CD4-positive, alpha-beta T cell treated with Interleukin-10 for 1 hour (primary cell): Measurements from ENCODE around the gene DNM3.
"Not testable (repeated sequence)": the region's sequence is repeated elsewhere in the genome, so short reads cannot be mapped to it uniquely, and the experiment has no call there.

Experiments
- DNase-seq: peaks from one replicate; pipeline ENCODE4 v3.0.0-alpha.2; 2020

Gene DNM3

DNA sequence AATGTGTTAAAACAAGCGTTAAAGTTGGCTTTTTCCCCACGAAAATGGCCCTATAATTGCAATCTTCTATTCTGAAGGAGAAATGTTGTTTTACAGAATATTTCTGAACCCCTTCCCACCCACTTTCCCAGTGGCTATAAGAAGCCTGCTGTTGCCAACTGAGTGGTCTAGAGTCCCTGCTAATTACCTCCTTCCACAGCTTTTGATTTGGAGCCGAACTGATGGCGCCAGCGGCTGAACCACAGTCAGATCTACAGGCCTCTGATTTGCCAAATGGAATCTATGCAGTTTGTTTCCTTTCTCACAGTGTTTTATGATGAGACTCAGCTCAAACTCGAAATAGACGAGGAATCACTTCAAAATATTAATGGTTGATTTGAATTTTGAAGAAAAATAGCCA is 503.1 kb downstream of the DNM3 start:
- DNase-seq, result no peak

DNA sequence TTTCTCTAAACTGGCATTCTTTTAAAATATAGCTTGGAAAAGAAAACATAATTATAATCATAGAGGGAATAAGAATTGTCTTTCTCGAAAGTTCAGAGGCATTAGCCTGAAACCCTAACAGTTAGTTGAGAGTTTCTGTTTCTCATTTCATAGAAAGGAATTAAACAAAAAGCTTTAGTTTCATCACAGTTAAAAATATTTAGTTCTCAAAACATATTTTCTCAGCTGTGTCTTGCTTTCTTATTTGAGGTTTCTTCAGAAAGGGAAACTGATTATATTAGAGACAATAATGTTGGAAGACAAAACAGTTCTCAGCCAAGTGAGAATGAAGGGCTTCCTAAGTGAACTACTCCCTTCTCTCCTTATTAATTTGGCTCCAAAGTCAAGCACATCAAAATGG is 503.8 kb downstream of the DNM3 start:
- no peak for DNase-seq

DNA sequence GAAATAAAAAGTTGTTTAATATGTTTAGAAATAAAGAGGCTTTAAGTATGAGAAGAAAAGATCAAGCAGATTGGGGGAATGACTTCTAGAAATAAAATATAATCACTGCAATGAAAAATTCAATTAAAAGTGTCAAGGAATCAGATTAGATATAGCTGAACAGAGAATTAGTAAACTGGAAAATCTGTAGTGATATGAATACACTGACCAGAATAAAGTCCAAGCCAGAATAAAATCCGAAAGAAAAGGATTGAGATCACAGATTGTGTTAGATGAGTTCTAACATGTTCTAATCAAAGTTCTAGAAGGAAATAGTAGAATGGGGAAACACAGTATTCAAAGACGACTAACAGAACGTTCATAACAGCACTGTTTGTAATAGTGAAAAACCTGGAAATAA is 506.1 kb downstream of the DNM3 start:
- no peak for DNase-seq

DNA sequence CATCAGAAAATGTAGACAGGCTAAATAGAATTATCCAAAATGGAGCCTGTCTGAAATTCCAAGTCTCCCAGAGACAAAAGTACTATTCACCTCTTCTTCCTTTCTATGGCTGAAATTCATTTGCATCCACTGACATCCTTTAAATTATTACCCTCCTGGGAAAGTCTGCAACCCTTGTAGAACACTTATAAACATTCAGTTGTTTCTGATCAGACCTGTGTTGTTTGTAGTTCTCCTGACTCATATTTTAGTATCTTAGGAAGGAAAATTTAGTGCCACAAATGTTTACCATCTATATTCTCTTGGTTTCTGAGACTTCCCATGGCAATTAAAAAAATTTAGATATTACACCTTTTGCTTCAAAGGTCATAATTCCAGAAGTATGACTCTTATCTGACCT is 509.6 kb downstream of the DNM3 start:
- DNase-seq, result no peak

DNA sequence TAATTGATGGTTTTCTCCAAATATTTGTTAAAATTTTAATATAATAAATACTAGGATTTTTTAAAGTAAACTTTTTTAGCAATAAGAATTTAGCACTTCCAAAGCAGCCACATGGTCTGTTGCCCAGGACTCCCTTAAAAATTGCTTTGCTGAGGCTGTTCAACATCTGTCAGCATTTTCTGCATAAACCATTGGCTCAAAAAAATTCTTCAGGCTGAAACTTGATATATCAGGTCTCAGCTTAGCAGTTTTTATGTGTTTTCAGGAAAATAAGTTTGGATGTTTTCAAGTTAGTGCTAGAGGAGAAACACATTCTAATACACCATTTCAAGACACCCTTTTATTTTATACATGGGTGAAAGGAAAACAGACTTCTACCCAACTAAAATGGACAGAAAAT is 510.0 kb downstream of the DNM3 start:
- DNase-seq, result no peak

DNA sequence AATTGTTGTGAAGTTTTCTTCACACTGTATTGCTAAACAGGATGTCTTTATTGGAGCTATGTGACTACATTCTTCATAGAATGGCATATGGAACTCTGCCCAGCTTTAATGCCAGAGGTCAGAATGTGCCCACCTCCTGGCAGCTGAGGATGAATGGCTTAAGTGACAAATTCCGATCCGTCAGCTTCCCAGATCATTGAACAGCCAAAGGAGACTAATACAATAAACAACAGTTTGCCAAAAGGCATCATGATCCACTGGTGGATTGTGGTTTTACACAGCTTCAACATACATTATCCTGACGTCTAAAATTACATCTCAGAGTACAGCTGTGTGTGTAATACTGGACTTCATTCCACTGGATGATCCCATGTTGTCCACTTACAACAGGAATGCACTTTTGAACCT is 510.5 kb downstream of the DNM3 start:
- no peak for DNase-seq

DNA sequence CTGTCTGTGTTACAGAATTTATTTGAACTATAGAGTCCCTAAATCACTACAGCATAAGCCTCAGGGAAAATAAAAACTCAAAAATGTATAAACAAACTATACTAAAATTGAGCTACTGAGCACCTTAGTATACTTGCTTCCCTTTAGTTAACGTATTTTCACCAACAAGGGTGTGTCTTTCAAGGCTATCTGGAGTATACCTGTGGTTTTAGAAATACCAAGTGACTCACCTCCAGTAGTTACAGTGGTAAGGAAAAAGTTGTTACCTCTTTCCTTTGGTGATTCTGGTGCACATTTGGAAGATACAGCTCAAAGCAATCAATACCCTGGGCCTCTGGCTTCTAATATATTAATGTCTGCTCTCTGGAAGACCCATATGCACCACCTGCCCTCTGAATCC is 511.1 kb downstream of the DNM3 start:
- no peak for DNase-seq

DNA sequence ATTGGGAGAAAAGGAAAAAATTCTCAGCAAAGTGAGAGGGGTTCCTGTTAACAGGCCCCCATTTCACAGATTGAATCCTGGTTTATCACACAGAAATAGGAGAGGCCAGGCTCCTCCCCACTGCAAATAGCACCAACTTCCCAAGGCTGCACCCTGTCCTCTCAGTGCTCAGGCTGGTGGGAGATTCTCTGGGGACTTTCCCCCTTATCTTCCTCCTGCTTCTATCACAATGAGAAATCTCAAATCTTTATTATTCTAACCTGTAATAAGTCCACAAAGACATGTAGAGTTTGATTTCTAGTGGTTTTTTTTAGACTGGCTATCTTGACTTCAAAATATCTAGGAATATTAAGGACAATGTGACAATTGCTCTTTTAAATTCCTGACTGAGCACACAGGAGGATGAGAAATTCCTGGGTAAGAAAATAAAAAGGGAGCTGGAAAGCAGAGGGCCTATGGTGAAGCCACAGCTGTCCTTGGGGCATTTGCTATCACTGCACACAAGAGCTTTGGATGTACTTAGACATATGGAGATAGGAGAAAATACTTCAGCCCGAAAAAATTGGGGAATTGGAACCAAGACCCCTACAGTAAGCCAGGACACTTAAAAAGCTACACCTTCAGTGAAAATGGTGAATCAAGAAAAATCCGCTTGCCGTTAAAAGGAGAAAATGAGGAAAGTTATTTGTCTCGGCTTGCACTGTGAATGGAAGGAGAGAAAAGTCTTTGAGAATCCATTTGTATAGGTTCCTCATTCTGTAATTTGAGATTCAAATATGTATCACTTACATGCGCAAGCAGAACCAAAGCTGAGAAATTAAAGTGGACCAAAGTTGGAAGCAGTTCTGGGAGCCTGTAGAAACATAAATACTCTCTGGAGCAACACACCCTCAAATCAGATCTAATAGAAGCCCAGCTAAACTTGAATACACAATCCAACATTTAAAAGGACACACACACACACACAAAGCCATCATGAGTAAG is 513.3 kb downstream of the DNM3 start:
- DNase-seq, result peak; percentile 6

DNA sequence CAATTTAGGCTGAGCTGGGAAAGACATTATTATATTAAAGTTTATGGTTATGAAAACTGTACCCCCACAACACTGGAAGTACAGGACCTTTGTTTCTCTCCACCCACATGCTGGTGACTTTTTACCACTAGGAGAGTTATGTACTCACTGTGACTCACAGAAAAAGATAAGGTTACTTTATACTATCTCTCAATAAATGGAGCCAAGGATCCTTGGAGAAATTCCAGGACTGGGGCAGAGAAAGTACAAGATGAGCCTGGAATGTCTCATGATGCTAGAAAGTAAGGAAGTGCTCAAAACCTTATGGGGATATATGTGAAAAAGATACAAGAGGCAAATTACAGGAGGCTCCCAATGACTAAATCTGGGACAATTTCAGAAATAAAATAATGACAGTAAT is 515.3 kb downstream of the DNM3 start:
- DNase-seq, result no peak

DNA sequence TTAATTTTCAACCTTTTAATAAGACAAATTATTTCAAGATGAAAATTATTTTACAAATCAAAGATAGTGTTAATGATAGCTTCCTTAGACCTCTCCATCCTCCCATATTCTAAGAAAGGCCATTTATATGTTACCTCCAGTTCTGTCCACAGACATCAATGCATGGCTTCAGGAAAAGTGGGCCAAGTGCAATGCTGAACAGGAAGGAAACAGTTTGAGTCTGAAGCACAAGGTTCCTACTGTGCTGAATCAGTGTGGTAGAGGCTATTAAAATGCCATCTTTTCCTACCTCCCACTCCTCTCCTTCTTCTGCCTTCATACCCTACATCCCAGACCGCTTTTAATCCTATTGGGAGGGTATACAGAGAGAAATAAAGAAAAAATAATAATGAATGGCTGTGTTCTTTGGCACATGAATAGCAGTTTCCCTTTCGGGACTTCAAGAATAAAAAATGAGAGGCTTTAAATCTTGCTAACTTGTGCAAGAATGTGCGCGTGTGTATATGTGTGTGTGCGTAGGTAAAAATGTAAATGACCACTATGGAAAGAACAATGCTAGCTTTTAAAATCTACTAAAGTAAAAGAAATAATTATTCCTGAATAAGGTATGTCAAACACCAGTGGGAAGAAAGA is 516.6 kb downstream of the DNM3 start:
- DNase-seq, result peak; percentile 12

DNA sequence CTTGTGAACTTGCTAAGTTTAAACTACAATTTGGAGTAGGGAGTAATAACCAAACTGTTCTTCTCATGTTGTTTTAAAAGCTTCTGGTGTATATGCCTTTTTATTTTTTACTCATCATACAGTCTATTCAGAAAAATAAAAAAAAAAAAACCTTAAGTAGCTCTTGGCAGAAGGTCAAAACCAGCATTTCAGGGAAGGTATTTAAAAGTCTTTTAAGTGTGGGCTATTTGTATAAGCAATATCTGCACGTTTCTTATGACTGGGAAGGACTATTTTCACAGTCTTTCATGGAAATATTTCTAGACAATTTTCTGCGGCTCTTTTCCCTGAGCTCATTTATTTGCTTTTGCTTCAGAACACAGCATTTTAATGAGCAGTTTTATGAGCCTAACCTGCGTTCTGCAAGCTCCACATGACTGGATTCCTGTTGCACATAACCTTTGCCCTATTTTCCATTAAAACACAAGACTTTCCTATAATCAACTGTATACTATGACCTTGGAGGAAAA is 518.2 kb downstream of the DNM3 start:
- no peak for DNase-seq

DNA sequence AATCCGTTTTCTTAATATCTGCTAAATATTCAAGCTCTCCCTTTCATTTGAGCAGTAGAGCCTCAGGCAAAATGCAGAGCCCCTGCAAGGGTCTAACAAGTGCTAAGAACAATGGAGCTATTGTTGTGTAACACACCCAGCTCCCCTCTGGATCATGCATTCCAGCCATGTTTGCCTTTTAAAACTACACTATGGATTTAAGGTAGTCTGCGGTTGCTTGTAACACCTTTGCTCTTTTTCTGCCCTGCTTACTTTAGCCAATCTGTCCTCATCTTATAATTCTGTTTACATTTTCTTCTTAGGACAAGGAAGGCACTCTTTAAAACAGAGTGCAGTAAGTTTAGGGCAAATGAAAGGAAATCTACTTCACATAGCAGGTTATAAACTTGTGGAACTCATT is 519.2 kb downstream of the DNM3 start:
- no peak for DNase-seq

DNA sequence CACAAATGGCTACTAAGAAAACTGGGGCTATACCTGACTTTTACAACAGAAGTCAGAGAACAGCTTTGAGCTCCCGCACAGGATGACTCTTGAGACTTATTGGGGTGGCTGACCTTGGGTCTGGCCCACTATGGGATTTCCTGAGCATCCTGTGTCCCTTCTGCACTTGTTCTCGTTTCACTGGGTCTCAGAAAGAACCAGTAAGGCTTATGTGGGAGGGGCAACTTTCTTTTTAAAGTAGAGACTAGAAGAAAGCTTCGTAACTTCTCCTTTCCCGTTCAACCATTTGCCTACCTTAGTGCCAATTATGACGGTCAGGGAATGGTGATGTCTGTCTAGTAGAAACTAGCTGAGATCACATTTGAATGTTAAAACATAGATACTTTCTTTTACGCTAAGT is 519.7 kb downstream of the DNM3 start:
- DNase-seq, result no peak

DNA sequence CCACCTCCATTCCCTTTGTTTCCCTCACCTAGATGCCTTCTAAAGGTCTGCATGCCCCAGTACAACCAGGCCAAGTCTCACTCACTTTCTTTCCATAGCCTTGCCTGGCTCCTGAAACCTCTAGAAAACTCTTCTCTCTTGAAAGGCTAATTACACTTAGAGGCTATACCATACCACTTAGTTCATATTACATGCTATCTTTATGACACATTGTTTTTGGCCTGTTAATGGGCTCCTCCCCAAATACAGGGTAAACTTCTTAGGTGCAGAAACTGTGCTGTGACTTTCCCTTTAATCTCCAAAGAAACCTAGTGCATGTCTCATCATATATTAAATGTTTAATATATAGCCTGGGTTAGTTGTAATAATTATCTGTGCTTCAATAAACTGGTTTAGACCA is 522.6 kb downstream of the DNM3 start:
- DNase-seq, result no peak

DNA sequence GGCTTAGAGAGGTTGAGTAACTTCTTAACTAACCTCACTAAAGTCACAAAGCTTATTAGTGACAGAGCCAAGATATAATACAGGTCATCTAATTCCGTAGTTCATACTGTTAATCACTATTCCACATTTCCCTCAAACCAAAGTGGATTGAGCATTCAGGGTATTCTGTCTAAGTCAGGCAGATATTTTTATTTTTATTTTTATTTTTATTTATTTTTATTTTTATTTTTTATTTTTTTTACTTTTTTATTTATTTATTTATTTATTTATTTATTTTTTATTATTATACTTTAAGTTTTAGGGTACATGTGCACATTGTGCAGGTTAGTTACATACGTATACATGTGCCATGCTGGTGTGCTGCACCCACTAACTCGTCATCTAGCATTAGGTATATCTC is 530.3 kb downstream of the DNM3 start:
- DNase-seq, result not testable (repeated sequence)

DNA sequence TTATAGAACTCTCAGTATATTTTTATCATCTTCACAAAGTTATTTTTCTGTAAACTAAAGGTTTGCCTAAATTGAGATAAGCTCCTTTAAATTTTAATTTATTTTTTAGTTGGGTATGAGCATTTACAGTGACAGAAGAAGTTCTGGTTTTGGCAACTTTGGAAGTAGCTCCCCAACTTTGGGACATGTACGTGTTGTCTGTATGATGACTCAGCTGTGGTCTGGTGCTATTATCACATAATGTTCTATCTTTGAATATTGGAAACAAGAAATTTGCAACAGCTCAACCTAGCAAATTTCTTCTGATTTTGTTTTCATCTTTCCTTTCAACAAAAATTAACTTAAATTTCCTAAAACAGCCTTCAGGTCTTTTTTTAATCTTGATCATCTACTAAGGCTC is 532.6 kb downstream of the DNM3 start:
- no peak for DNase-seq

DNA sequence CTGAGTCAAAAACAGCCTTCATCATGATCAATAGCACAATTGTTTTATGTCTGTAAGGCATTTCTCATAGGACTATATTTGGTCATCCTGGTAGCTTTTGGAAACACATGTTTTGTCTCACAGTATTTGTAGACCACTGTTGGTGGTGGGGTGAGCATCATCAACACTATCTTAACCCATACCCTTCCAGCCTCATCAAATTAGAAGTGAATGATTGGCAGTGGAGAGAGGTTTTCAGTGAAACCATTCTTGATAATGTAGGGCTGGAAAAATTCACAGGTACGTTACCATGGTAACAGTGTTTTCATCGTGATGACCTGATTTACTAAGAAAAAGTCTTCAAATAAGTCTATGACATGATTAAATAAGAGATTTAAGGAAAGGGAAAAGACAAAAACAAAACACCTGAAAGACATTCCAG is 533.9 kb downstream of the DNM3 start:
- peak; percentile 24 for DNase-seq

DNA sequence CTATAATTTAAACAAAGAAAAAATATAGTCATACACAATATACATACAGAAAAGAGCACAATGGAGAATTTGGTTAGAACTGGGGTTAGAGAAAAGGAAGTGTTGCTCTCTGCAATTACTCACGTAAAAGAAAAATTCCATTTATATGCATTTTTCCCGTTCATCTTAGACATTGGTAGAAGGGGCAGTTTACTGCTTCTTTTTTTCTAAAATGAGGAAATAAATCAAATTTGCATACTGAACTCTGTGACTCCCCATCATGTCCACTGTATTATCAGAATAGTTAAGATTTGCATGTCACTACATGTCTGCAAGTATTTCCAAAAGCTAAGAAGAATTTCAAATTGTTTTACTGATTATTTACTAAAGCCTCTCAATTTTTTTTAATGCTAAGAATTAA is 535.1 kb downstream of the DNM3 start:
- DNase-seq, result no peak

DNA sequence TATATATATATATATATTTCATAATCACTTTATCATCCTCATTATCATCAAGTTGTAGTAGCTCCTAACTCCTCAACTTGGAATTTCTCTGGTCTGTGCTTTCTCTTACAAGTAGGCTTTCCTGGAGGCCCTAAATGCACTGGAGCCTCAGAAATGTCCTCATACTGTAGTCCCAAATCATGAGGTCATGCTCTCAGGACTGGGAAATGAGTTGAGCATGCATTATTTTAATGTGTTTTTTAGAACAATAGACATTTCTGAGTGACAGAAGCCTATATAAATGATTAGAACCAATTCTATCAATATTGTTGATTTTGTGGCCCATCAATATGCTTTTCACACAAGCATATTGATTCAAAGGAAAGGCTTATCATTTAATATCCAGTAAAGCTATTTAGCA is 536.3 kb downstream of the DNM3 start:
- no peak for DNase-seq

DNA sequence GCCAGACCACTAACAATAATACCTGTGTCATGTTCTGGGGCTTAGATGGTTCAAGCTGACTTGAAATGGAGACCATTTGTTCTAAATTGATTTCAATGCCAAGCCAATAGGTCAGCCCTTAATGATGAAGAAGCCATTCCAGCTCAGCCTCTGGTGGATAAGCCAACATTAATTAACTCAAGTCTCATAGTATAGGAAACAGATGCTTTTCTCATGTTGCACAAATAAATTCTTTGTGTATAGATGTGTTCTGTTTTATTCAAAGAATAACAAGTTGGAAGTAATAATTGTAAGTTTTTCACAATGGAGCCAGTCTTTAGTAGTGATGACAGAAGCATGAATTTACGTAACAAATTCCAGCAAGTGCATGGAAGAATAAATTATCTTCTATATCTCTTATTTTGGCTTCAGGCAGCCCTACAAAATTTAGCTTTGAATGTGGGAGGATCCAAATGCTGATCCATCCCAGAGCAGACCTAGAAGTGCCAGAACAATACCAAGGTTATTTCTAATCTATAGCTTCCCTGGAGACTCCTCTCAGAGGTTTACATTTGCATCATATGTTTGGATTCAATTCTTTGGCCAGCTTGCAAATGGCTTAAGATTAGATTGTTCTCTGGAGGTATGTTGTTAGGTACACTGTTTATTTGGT is 536.9 kb downstream of the DNM3 start:
- no peak for DNase-seq

DNA sequence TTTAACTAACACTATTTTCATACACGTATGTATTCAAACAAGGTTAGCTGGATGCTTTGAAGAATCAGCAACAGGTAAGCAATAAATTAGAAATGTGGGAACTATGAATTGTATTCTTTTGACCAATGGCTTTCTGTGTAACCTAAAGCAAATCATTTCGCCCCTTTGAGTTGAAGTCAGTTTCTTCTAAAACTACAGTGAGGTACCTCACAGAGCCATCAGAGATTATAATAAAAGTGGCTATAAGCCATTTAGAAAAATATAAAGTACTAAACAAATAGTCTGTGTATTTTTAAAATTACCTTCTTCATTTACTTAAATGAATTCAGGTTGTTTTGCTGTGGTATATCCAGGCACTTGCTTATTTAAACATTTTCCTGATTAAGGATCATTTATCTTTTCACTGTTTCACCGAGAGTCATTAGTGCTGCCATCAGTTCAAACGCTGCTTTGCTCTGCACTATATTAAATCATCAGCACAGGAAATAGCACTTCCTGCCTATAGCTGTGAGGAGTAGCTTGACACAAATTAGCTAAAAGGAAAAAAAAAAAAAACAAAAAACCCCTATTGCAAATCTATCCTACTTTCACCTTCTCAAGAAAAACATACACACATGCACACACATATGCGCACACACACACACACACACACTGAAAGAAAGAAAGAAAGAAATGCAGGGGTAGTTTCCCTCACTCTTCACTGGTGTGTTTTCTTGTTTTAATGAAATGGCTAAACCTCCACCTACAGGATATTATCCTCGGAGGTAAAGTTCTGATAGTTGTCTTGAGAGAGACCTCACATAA is 539.3 kb downstream of the DNM3 start:
- peak; percentile 73 for DNase-seq

DNA sequence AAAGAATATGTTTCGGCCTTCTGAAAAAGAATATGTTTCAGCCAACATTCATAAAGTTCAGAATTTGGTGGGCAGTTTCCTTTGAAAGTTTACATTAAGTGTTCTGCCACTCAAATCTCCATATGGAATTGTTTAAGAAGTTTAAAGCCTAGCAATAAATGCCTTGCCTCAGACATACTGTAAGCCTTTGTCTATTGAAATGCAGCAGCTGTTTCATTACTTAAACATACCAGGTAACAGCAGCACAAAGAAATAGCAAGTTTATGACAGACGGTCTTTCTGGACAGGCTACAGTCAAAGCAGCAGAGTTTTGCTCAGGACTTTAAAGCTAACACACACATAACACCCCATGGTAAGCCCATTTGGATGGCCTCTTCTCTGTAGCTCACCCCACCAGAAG is 540.6 kb downstream of the DNM3 start:
- DNase-seq, result no peak

DNA sequence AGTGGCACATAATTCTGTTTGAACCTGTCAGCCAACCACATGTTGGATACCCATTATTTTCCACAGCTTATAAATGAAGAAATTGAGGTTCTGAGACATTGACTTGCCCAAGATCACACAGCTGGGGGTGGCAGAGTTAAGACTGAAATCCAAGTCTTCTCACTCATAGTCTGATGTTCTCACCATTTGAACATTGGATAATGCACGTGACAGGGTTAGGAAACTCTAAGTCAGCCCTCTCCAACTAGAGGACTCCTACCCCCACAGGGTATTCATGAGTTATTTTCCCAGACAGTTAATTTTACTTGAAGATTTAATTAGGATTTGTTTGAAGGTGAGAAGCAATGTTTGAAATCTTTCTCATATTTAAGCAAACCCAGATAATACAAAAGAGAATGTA is 541.1 kb downstream of the DNM3 start:
- DNase-seq, result no peak
